Esophagus squamous epithelium (tissue), 5 donors: Measurements from ENCODE around the gene ZNF45. TPM values are rescaled to one million over a fixed set of nuclear protein-coding genes. Genes with fewer than 3 reads are reported as not detected.

Experiments used
- DNase-seq: peaks from one replicate; lab custom pipeline; 2025; lab: John Stamatoyannopoulos, UW
- H3K27ac ChIP-seq, 4 donors: fragments of 200-600 bp; sonication (generic); one replicate each; pipeline ENCODE4 v1.5.1; 2016 to 2019; ENCODE audit warnings: mild to moderate bottlenecking in 1 of 4
- H3K27me3 ChIP-seq, 4 donors: fragments of 200-600 bp; sonication (generic); 1 replicate in 3 of 4; 2 replicates in 1 of 4; pipeline versions ENCODE4 v1.5.1 to v1.6.0; 2017 to 2021; ENCODE audit warnings: antibody characterized with exemption in 1 of 4
- H3K36me3 ChIP-seq, 3 donors: fragments of 200-600 bp; sonication (generic); one replicate each; pipeline ENCODE4 v1.5.1; 2016 to 2019
- H3K4me1 ChIP-seq, 3 donors: fragments of 200-600 bp; sonication (generic); one replicate each; pipeline ENCODE4 v1.5.1; 2017 to 2019
- H3K4me3 ChIP-seq, 4 donors: fragments of 200-600 bp; sonication (generic); 1 replicate in 3 of 4; 2 replicates in 1 of 4; pipeline ENCODE4 v1.5.1; 2016 to 2019; ENCODE audit warnings: mild to moderate bottlenecking in 2 of 4, moderate library complexity in 1 of 4
- H3K9me3 ChIP-seq, 3 donors: fragments of 200-600 bp; sonication (generic); one replicate each; pipeline ENCODE4 v1.5.1; 2016 to 2019
- CTCF ChIP-seq, 6 experiments: fragments of 450-650 bp in 4 of 6; fragments of 200-600 bp in 2 of 6; sonication (generic) in 2 of 6; IDR thresholded peaks; one replicate each; pipeline ENCODE4 v1.5.1; 2016 to 2019; ENCODE audit warnings: antibody characterized with exemption in 6 of 6, mild to moderate bottlenecking in 4 of 6, moderate library complexity in 4 of 6
- POLR2A ChIP-seq, 4 donors: fragments of 450-650 bp; IDR thresholded peaks; one replicate each; pipeline ENCODE4 v1.6.1; 2017; ENCODE audit warnings: antibody characterized with exemption in 4 of 4, mild to moderate bottlenecking in 4 of 4, moderate library complexity in 3 of 4
- WGBS, 2 donors: methylation state at CpG; one replicate each; pipeline ENCODE4 v1.1.5; 2018; 5-methylcytosine and 5-hydroxymethylcytosine counted together
- intact Hi-C: fragments of 100-400 bp; cut with DNase I; formaldehyde crosslinking; loops from one replicate; pipeline ENCODE4 v1.15.0; 2022
- total RNA-seq, 4 donors: library from RNA; depleted of rRNA; stranded (reverse); fragments of >200 nt; gene quantifications; one replicate each; pipeline ENCODE4 v1.1.0, GENCODE V29; 2016
- donor health status: DM: yes; HTN: yes; CAD: no.

The ZNF45 gene
- 1 to 10 TPM; 5.0 to 8.4 (median 6.4) TPM for total RNA-seq

DNA sequence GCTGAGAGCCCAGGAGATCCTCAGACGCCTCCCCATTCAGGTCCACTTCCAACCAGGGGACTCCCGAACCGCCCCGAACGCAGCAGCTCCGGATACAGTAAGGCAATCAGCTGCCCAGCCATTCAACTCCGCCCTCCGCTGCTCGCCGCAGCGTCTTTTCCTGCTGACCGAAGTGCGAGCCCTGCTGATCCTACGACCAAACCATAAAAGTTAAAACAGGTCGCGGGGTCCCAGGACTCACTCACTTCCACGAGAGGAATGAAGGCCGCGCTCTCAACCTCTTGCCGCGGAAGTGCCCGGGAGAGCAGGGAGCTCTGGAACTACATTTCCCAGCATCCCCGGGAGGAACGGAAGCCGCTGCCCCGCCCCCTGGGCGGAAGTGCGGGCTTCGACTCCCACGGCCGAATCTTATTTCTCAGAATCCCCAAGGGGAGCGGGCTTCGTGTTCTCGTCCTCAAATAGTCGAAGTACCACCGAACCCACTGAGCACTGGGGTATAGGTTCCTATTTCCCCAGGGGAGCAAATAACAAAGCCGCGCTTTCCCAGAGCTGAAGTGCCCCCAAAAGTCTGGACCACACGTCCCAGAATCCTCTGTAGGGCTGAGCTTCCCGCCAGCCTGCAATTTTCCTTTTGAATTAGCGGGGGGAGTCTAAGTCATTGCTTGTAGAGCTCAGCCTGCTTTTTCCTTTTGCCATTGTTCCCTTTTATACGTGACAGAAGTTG lies at the start of gene ZNF45:
Gene ZNF45, minus strand, starts transcription at position 298 of the 724 bp plus-strand sequence. CDS start 13,097 bp downstream, outside the sequence.
- Histone ChIP-seq H3K27me3 (no peaks in the 10 kb centered on the region), H3K4me3 (peak within 1 kb of the TSS; percentile 65 to 78 (median 72)), H3K27ac (peak within 1 kb of the TSS; percentile 80 to 89 (median 85)), H3K4me1 (peaks cover 0 to 26% (median 8%) of the 10 kb centered on the region in 3 donors), H3K36me3 (peaks cover 0 to 32% (median 0%) of the 10 kb centered on the region in 3 donors), H3K9me3 (peaks cover 0 to 8% (median 3%) of the 10 kb centered on the region in 3 donors)
- peak; percentile 49 for DNase-seq
- 0% methylated on average over 20 to 31 of the region's 42 CpGs for WGBS, 2 donors
- TF ChIP-seq POLR2A (IDR thresholded peaks at IDR 0.05), result no peak
- TF ChIP-seq CTCF (IDR thresholded peaks at IDR 0.05), result no peak
- intact Hi-C loops, result no loop called here

- TF ChIP-seq CTCF (IDR thresholded peaks at IDR 0.05) (no peak), POLR2A (IDR thresholded peaks at IDR 0.05) (no peak)
- peaks cover 0 to 24% (median 4%) of the 10 kb centered on the region in 3 donors for H3K36me3 ChIP-seq
- H3K27ac ChIP-seq, result peak overlapping the region; percentile 78 to 86 (median 84)
- H3K4me1 ChIP-seq, result peaks cover 0 to 19% (median 5%) of the 10 kb centered on the region in 3 donors
- intact Hi-C loops, result no loop called here
- no peak for DNase-seq
- WGBS, 2 donors, result 3% methylated on average over 5 to 11 of the region's 14 CpGs
- H3K27me3 ChIP-seq, result no peaks in the 10 kb centered on the region
- H3K9me3 ChIP-seq, result peaks cover 0 to 24% (median 4%) of the 10 kb centered on the region in 3 donors
- peak overlapping the region; percentile 56 to 88 (median 76) for H3K4me3 ChIP-seq
Measured at GRCh38 chr19:43984687-43985000, 49.6 kb upstream of the ZNF45 start.

DNA sequence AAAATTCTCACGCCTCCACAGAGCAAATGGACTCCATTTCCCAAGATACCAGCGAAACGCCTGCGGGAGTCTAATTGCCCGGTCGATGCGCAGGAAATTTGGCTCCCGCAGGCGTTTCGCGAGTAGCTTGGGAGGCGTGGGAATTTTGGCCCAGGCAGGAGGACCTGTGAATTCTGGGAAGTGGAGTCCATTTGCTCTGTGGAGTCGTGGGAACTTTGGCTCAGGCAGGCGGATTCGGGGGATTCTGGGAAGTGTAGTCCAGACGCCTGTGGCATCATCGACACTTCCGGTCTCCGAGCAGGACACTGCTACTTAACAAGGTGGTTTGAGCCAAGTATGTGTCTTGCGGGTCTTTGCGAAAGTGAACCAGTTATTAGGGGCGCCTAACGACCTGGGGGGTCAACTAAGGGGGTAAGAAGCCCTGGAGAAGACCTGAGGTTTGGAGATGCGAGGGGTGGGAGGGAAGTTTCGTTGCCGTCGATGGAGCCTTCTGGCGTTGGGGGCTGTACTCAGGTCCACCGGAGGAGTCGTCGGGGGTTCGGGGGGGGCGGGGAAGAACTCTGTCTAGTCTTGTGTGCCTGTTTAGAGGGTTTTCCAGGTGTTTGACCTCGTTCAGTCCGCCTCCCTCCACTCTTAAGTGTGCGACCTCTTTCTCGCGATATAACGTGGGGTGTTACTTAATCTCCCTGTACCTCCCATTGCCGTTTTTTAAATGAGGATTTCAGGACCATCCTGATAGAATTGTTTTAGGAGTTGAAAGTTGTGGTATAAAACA lies 49.0 kb upstream of the ZNF45 start, which contains the start of gene ZNF155:
Gene ZNF155, plus strand, starts transcription at position 277 of the 775 bp plus-strand sequence. CDS start 4,356 bp downstream, outside the sequence.
- Histone ChIP-seq H3K27ac (peak within 1 kb of the TSS; percentile 78 to 86 (median 84)), H3K4me3 (peak within 1 kb of the TSS; percentile 56 to 88 (median 76)), H3K4me1 (peaks cover 0 to 19% (median 5%) of the 10 kb centered on the region in 3 donors), H3K36me3 (peaks cover 0 to 18% (median under 1%) of the 10 kb centered on the region in 3 donors), H3K9me3 (peaks cover 0 to 29% (median 10%) of the 10 kb centered on the region in 3 donors), H3K27me3 (no peaks in the 10 kb centered on the region)
- intact Hi-C loops, result no loop called here
- WGBS, 2 donors, result 1 to 5% methylated on average over 21 to 26 of the region's 40 CpGs
- DNase-seq, result peak; percentile 6
- TF ChIP-seq POLR2A (IDR thresholded peaks at IDR 0.05) (no peak), CTCF (IDR thresholded peaks at IDR 0.05) (no peak)

DNA sequence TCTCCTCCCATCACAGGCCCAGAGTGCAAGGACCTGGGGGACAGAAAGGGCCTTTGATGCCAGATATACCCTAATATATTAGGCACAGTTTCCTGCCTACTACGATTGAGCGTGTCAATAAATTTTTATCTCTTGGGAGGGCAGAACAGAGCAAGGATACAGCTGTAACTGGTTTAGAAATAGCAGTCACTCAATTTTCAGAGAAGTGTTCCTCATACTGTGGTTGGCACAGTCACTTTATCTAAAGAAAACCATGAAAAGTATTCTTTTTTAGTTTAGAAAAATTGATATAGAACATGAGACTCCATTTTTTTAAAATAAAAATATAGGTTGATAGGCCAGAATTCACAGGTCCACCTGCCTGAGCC lies 48.4 kb upstream of the ZNF45 start:
- peak overlapping the region in 2 of 4 donors; percentile 84 to 86 for H3K27ac ChIP-seq
- peaks cover 0 to 12% (median 0%) of the 10 kb centered on the region in 3 donors for H3K36me3 ChIP-seq
- WGBS, 2 donors, result 73 to 81% methylated on average over 2 of the region's 2 CpGs
- DNase-seq, result no peak
- TF ChIP-seq POLR2A (IDR thresholded peaks at IDR 0.05) (no peak), CTCF (IDR thresholded peaks at IDR 0.05) (no peak)
- peaks cover 0 to 19% (median 5%) of the 10 kb centered on the region in 3 donors for H3K4me1 ChIP-seq
- intact Hi-C loops, result no loop called here
- no peaks in the 10 kb centered on the region for H3K27me3 ChIP-seq
- H3K4me3 ChIP-seq, result peak overlapping the region; percentile 56 to 88 (median 76)
- H3K9me3 ChIP-seq, result peaks cover 0 to 30% (median 13%) of the 10 kb centered on the region in 3 donors
